ENCODE measurements around the gene MAN1A1.
"Not testable (repeated sequence)": the region's sequence is repeated elsewhere in the genome, so short reads cannot be mapped to it uniquely, and the experiment has no call there.

MAN1A1 gene

GRCh38 chr6:119349361-119350201 is at the start of gene MAN1A1:
Gene MAN1A1 (minus strand): TSS chr6:119349761. CDS start chr6:119349065, 696 bp downstream.
- peak; percentile 88 for DNase-seq (ENCODE audit: low spot score)

- DNase-seq (ENCODE audit: low spot score) = no peak
Observed at GRCh38 chr6:119395192-119395591, 45.6 kb upstream of the MAN1A1 start.

- no peak for DNase-seq (ENCODE audit: low spot score)
Observed at GRCh38 chr6:119390247-119390793, 40.8 kb upstream of the MAN1A1 start.

- DNase-seq (ENCODE audit: low spot score) = no peak
Observed at GRCh38 chr6:119385994-119386393, 36.4 kb upstream of the MAN1A1 start.

GRCh38 chr6:119384444-119384843 is 34.9 kb upstream of the MAN1A1 start:
- DNase-seq (ENCODE audit: low spot score) = no peak

- DNase-seq (ENCODE audit: low spot score) = no peak
Observed at GRCh38 chr6:119379809-119380208, 30.2 kb upstream of the MAN1A1 start.

GRCh38 chr6:119377043-119377442 is 27.5 kb upstream of the MAN1A1 start:
- DNase-seq (ENCODE audit: low spot score) = not testable (repeated sequence)

- no peak for DNase-seq (ENCODE audit: low spot score)
Observed at GRCh38 chr6:119370080-119370479, 20.5 kb upstream of the MAN1A1 start.

GRCh38 chr6:119368921-119369320 is 19.4 kb upstream of the MAN1A1 start:
- DNase-seq (ENCODE audit: low spot score) = no peak

- no peak for DNase-seq (ENCODE audit: low spot score)
Observed at GRCh38 chr6:119361209-119361608, 11.6 kb upstream of the MAN1A1 start.

GRCh38 chr6:119360262-119360915 is 10.8 kb upstream of the MAN1A1 start:
- no peak for DNase-seq (ENCODE audit: low spot score)

- DNase-seq (ENCODE audit: low spot score) = no peak
Observed at GRCh38 chr6:119355890-119356289, 6.3 kb upstream of the MAN1A1 start.

- DNase-seq (ENCODE audit: low spot score) = no peak
Observed at GRCh38 chr6:119355157-119355556, 5.6 kb upstream of the MAN1A1 start.

GRCh38 chr6:119353696-119354095 is 4.1 kb upstream of the MAN1A1 start:
- DNase-seq (ENCODE audit: low spot score) = no peak

GRCh38 chr6:119352001-119352400 is 2.4 kb upstream of the MAN1A1 start:
- DNase-seq (ENCODE audit: low spot score) = no peak

GRCh38 chr6:119350952-119351372 is 1.4 kb upstream of the MAN1A1 start:
- peak; percentile 34 for DNase-seq (ENCODE audit: low spot score)

- peak; percentile 41 for DNase-seq (ENCODE audit: low spot score)
Observed at GRCh38 chr6:119350202-119350951, 816 bp upstream of the MAN1A1 start.

GRCh38 chr6:119348748-119349360 is 707 bp downstream of the MAN1A1 start:
- peak; percentile 19 for DNase-seq (ENCODE audit: low spot score)

- DNase-seq (ENCODE audit: low spot score) = peak; percentile 19
Observed at GRCh38 chr6:119348096-119348747, 1.3 kb downstream of the MAN1A1 start.

GRCh38 chr6:119347466-119348095 is 2.0 kb downstream of the MAN1A1 start:
- DNase-seq (ENCODE audit: low spot score) = peak; percentile 25

GRCh38 chr6:119346936-119347335 is 2.6 kb downstream of the MAN1A1 start:
- DNase-seq (ENCODE audit: low spot score) = no peak
